Adrenal gland (tissue), 12 donors: Measurements from ENCODE around the gene ZP1. TPM values are rescaled to one million over a fixed set of nuclear protein-coding genes. Genes with fewer than 3 reads are reported as not detected.

Source experiments
- DNase-seq, 7 donors: peaks; one replicate each; pipeline ENCODE4 v3.0.0-alpha.2; 2019 to 2020
- H3K27ac ChIP-seq, 5 donors: fragments of 200-600 bp; sonication (generic) in 4 of 5; 1 replicate in 3 of 5; 2 replicates in 2 of 5; pipeline versions ENCODE4 v1.5.1 to v1.8.0; 2016 to 2020; ENCODE audit warnings: mild to moderate bottlenecking in 1 of 5
- H3K27me3 ChIP-seq: fragments of 200-600 bp; 2 replicates; pipeline ENCODE4 v1.8.0; 2021
- H3K36me3 ChIP-seq, 2 donors: fragments of 200-600 bp; replicated peaks in 1 of 2; 1 replicate in 1 of 2; 2 replicates in 1 of 2; pipeline versions ENCODE4 v1.5.1 to v1.8.0; 2018 to 2022
- H3K4me1 ChIP-seq, 2 donors: fragments of 200-600 bp; replicated peaks in 1 of 2; 1 replicate in 1 of 2; 2 replicates in 1 of 2; pipeline versions ENCODE4 v1.5.1 to v1.8.0; 2018 to 2021
- H3K4me3 ChIP-seq, 4 donors: fragments of 200-600 bp; sonication (generic) in 3 of 4; one replicate each; pipeline ENCODE4 v1.5.1; 2016 to 2018
- H3K9me3 ChIP-seq, 3 donors: fragments of 200-600 bp; sonication (generic) in 1 of 3; replicated peaks in 1 of 3; 1 replicate in 2 of 3; 2 replicates in 1 of 3; pipeline versions ENCODE4 v1.5.1 to v1.8.0; 2016 to 2021
- POLR2A ChIP-seq, 2 donors: fragments of 450-650 bp; IDR thresholded peaks; one replicate each; pipeline ENCODE4 v1.6.1; 2017; ENCODE audit warnings: antibody characterized with exemption in 2 of 2, mild to moderate bottlenecking in 2 of 2, moderate library complexity in 1 of 2
- WGBS, 4 donors: extraction: QIAGEN DNeasy Blood & Tissue Kit in 2 of 4; methylation state at CpG; one replicate each; pipeline versions ENCODE4 v1.1.5 to v1.1.7; 2013 to 2017; 5-methylcytosine and 5-hydroxymethylcytosine counted together
- intact Hi-C, 2 donors: fragments of 100-400 bp; cut with DNase I; formaldehyde crosslinking; loops; one replicate each; pipeline versions ENCODE4 v1.14.1 to v1.15.0; 2022 to 2023
- polyA plus RNA-seq, 3 donors: library from polyadenylated mRNA; stranded (reverse); fragments of 200-250 nt in 2 of 3; fragments of 350-450 nt in 1 of 3; fragmentation: Illumina TruSeq in 1 of 3; extraction: RNeasy Lipid Tissue Mini Kit (QIAGEN cat#74804) in 1 of 3; gene quantifications; one replicate each; pipeline ENCODE4 v1.2.3, GENCODE V29; 2013 to 2014
- total RNA-seq, 9 donors: library from RNA; depleted of rRNA in 4 of 9; stranded (reverse); fragments of >200 nt in 4 of 9; fragments of 120-200 nt in 1 of 9; fragmentation: NEBNext Ultra II Directional in 1 of 9; extraction: Animal tissue kit (Norgen Biotek cat#: 25700) in 1 of 9; gene quantifications; one replicate each; pipeline versions ENCODE4 v1.1.0 to v1.2.4, GENCODE V29; 2013 to 2023
- TF ChIP-seq, protein P1 (sequence below), 6 experiments: fragments of 450-650 bp in 4 of 6; fragments of 200-600 bp in 2 of 6; sonication (generic) in 1 of 6; IDR thresholded peaks; 1 replicate in 5 of 6; 2 replicates in 1 of 6; pipeline versions ENCODE4 v1.5.1 to v1.8.0; 2016 to 2021; ENCODE audit warnings: antibody characterized with exemption in 6 of 6, mild to moderate bottlenecking in 2 of 6, moderate library complexity in 1 of 6
- donor health status: healthy with polysubstance abuse.
- donor health status: Bipolar disorder and iron deficiency.
- donor health status: DM: yes; HTN: yes; CAD: no.
- donor health status: DM: no; HTN: no; CAD: no.
- donor health status: DM: no; HTN: no; CAD: no.
- donor health status: DM: yes; HTN: yes; CAD: no.

ZP1 gene
- total and polyA plus RNA-seq, 12 donors: 0.24 to 6.3 (median 0.71) TPM; not detected in 2

DNA sequence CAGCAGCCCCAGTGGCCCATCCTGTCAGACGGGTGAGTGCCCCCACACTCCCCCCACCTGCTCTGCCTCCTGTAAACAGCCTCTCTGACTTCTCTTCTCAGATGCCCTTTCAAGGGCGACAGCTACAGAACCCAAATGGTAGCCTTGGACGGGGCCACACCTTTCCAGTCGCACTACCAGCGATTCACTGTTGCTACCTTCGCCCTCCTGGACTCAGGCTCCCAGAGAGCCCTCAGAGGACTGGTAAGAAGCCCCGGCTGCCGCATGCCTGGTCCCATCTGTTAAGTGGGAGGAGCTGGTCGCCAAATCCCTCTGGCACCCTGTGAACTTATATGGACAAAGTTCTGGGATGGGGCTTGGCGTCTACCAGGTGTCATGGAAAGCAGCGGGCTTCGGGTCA, 6.2 kb downstream of the ZP1 start:
- DNase-seq: peak in 3 of 7 donors; percentile 6 to 43 (median 19)
- Histone ChIP-seq H3K27me3 (no peaks in the 10 kb centered on the region), H3K4me1 (peaks cover 0 to 22% of the 10 kb centered on the region in 2 donors), H3K9me3 (no peaks in the 10 kb centered on the region), H3K4me3 (no peak overlapping the region), H3K36me3 (no peaks in the 10 kb centered on the region), H3K27ac (peak overlapping the region in 1 of 5 donors; percentile 36)
- 65 to 70% (median 68%) methylated on average over 10 to 12 of the region's 12 CpGs for WGBS, 4 donors
- TF ChIP-seq POLR2A (IDR thresholded peaks at IDR 0.05): no peak
- TF ChIP-seq, protein P1, sequence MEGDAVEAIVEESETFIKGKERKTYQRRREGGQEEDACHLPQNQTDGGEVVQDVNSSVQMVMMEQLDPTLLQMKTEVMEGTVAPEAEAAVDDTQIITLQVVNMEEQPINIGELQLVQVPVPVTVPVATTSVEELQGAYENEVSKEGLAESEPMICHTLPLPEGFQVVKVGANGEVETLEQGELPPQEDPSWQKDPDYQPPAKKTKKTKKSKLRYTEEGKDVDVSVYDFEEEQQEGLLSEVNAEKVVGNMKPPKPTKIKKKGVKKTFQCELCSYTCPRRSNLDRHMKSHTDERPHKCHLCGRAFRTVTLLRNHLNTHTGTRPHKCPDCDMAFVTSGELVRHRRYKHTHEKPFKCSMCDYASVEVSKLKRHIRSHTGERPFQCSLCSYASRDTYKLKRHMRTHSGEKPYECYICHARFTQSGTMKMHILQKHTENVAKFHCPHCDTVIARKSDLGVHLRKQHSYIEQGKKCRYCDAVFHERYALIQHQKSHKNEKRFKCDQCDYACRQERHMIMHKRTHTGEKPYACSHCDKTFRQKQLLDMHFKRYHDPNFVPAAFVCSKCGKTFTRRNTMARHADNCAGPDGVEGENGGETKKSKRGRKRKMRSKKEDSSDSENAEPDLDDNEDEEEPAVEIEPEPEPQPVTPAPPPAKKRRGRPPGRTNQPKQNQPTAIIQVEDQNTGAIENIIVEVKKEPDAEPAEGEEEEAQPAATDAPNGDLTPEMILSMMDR (IDR thresholded peaks at IDR 0.05): no peak
- intact Hi-C loops: no loop called here

DNA sequence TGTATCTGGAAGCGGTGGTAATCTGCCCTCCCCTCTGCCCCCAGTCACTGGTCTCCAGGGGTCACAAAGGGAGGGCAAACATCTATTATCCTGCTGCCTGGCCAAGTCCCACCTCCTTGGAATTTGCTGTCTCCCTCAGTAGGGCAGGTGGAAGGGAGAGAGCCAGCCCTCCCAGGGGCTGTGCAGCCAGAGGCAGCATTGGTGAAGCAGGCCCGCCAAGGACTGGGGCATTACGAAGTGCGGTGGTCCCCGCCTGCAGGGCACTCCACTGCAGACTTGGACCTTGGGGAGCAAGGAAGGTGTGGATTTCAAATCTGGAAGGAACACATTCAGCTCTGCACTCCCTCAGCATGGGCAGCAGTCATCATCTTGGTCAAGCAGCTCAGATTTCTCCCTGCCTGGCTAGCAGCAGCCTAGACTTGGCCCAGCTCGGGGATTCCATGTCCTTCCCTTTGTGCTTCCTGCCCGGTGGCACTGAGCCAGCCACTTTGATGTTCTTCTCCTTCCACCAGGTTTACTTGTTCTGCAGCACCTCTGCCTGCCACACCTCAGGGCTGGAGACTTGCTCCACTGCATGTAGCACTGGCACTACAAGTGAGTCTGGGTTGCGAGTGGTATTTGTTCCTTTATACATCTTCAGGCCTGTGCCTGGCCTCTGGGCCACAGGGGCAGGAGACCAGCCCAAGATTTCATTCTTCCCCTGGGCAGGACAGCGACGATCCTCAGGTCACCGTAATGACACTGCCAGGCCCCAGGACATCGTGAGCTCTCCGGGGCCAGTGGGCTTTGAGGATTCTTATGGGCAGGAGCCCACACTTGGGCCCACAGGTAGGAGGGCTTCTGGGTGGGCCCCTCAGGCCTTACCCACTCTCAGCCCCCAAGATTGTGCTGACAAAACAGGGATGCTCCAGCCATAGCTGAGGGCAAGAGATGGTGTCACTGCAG, 7.4 kb downstream of the ZP1 start:
- intact Hi-C loops: no loop called here
- H3K27ac ChIP-seq: no peak overlapping the region
- TF ChIP-seq, protein P1 (IDR thresholded peaks at IDR 0.05): no peak
- no peak for TF ChIP-seq POLR2A (IDR thresholded peaks at IDR 0.05)
- DNase-seq: peak in 3 of 7 donors; percentile 11 to 51 (median 22)
- H3K27me3 ChIP-seq: no peaks in the 10 kb centered on the region
- no peaks in the 10 kb centered on the region for H3K9me3 ChIP-seq
- 79 to 93% (median 90%) methylated on average over 7 to 13 of the region's 13 CpGs for WGBS, 4 donors
- H3K4me3 ChIP-seq: no peak overlapping the region
- H3K4me1 ChIP-seq: peaks cover 0 to 22% of the 10 kb centered on the region in 2 donors
- no peaks in the 10 kb centered on the region for H3K36me3 ChIP-seq

DNA sequence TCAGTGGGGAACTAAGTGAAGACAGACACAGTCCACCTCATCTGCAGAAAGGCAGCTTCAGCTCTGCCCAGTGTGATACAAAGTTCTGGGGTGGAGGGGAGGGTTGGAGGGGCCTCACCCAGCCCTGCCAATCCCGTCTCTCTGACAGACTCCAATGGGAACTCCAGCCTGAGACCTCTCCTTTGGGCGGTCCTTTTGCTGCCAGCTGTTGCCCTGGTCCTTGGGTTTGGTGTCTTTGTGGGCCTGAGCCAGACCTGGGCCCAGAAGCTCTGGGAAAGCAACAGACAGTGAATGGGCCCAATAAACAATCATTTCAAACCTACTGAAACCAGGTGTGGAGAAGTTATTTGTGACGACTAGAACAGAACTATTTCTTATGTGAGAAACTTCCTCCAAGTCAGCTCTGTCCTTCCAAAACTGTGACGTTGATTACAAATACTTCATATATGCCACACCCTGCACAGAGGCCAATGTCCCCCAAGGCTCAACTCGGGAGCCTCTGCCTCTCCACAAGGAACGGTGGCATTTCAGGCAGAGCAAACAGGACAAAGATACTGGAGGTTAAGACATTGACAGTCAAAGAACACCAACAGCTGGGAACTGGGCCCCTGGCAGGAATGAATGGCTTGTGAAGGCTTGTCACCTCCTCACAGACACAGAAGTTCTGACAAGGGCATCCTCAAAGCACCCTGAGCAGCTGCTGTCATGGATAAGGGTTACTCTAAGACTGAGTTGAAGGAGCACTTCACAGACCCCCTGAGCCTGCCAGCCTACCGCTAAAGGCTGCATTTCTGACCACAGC, 8.2 kb downstream of the ZP1 start:
- TF ChIP-seq POLR2A (IDR thresholded peaks at IDR 0.05): no peak
- TF ChIP-seq, protein P1 (IDR thresholded peaks at IDR 0.05): no peak
- intact Hi-C loops: no loop called here
- WGBS, 4 donors: 85 to 89% (median 87%) methylated on average over 4 to 7 of the region's 7 CpGs
- peak in 2 of 7 donors; percentile 8 to 27 for DNase-seq
- H3K36me3 ChIP-seq: no peaks in the 10 kb centered on the region
- no peak overlapping the region for H3K27ac ChIP-seq
- H3K27me3 ChIP-seq: no peaks in the 10 kb centered on the region
- H3K4me1 ChIP-seq: peaks cover 0 to 22% of the 10 kb centered on the region in 2 donors
- no peak overlapping the region for H3K4me3 ChIP-seq
- no peaks in the 10 kb centered on the region for H3K9me3 ChIP-seq

DNA sequence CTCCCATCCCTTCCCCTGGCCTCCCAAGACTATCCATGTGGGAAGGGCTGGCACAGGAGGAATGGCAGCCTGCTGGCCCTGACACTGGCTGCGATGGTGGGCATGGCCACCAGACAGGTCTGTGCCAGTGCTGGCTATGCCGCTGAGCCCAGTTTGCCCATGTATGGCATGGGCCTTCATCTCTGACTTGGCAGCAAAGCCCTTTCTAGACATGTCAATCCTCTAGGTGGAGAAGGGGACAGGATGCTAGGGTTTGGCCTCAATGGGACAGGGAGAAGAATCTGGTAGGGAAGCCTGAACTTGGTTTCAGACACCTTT, 8.8 kb downstream of the ZP1 start:
- H3K4me1 ChIP-seq: peaks cover 0 to 22% of the 10 kb centered on the region in 2 donors
- intact Hi-C loops: no loop called here
- no peaks in the 10 kb centered on the region for H3K36me3 ChIP-seq
- peak in 1 of 7 donors; percentile 27 for DNase-seq
- no peak overlapping the region for H3K4me3 ChIP-seq
- WGBS, 4 donors: 80 to 98% (median 95%) methylated on average over 1 to 2 of the region's 2 CpGs; no CpG with 5 or more reads in 1 of the 4 donors
- H3K27ac ChIP-seq: no peak overlapping the region
- H3K9me3 ChIP-seq: no peaks in the 10 kb centered on the region
- TF ChIP-seq, protein P1 (IDR thresholded peaks at IDR 0.05): no peak
- no peak for TF ChIP-seq POLR2A (IDR thresholded peaks at IDR 0.05)
- H3K27me3 ChIP-seq: no peaks in the 10 kb centered on the region
